HG03280 (cell line): ENCODE data around the gene AP1B1.

Experiments used
- ATAC-seq: cut with Tn5 transposase; IDR thresholded peaks from one replicate; pipeline ENCODE4 v1.9.1; 2021; ENCODE audit warnings: mild to moderate bottlenecking, moderate library complexity; ENCODE audit not compliant: unreplicated experiment

AP1B1 gene

GRCh38 chr22:29334696-29335344, 53.5 kb downstream of the AP1B1 start:
- ATAC-seq: no peak

DNA sequence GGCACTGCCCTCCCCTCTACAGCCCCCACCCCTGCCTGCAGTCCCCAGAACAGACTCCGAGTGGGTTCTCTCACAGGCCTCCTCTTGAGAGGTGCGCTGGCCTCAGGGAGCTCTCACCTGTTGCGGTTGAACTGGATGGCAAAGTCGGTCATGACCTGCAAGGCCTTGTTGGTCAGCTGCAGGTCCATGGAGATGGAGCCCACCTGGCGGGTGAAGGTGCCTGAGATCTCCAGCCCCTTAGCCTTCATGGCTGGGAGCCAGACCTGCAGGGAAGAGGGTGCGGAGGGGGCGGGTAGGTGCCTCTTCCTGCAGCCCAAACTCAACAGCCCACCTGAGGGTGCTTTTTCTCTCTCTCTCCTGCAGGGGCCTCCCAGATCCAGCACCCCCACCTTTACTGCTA, 54.2 kb downstream of the AP1B1 start:
- ATAC-seq: no peak

GRCh38 chr22:29332886-29333496, 55.4 kb downstream of the AP1B1 start:
- no peak for ATAC-seq

- ATAC-seq: no peak
These were observed 56.6 kb downstream of the AP1B1 start for GRCh38 chr22:29331658-29332300.

- ATAC-seq: no peak
These were observed 57.2 kb downstream of the AP1B1 start for GRCh38 chr22:29331213-29331612.

GRCh38 chr22:29330753-29331152, 57.6 kb downstream of the AP1B1 start:
- no peak for ATAC-seq

DNA sequence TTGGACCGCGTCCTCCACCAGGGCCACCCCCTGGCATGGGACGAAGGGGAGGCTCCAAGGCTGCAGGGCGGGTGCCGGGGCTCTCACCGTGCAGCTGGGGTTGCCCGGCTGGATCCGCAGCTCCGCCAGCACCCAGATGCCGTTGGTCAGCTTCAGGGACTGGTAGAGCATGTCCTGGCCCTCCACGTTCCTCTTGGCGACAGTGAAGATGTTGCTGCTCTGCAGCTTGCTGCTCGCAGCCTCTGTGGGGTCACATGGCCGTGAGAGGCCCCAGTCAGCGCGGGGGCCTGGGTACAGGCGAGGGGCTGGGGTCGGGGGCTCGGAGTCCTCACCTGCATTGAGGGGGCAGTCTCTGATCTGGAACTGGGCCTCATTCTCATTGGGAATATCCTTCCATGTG, 58.1 kb downstream of the AP1B1 start:
- no peak for ATAC-seq

- no peak for ATAC-seq
These were observed 58.8 kb downstream of the AP1B1 start for GRCh38 chr22:29329581-29329980.

DNA sequence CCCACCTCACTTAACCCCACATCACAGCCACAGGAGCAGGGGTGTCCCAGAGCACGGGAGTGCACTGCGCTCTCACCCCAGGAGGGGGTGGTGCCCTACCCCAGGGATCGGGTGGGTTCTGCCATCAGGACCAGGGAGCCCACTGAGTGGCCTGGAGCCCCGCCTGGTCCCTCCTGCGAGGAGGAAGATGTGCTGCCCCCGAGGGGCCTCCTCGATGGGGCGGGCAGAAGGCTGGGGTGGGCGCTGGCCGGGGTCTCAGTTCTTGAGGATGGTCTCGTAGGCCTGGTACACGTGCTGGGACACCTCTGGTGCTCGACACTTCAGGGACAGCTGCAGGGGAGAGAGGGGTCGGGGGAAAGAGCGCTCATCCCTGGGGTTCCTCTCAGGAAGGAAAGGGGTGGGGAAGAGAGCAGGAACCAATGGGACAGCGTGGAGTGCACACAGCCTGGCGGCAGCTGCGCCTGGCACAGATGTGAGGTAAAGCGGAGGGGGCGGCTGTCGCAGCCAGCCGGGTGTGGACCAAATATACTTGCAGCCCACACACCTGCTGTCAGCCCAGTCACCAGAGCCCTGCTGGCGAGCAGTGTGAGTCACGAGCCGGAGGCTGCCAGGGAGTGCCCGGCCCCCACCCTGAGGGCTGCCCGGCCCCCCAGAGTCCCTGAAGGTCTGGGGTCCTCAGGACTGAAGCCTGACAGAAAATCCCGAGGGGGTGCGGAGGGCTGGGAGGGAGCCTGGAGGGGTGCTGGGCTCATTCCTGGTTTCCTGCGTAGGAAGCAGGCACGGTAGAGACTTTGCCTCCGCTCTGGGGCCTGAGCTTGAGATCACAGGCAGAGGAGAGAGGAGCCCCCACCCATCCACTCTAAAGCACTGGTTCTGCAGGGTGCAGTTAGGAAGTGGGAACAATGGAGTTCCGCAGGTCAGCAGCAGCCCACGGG, 59.5 kb downstream of the AP1B1 start:
- no peak for ATAC-seq

GRCh38 chr22:29328055-29328454, 60.3 kb downstream of the AP1B1 start:
- no peak for ATAC-seq

GRCh38 chr22:29327089-29327764, 61.1 kb downstream of the AP1B1 start:
- ATAC-seq: no peak

DNA sequence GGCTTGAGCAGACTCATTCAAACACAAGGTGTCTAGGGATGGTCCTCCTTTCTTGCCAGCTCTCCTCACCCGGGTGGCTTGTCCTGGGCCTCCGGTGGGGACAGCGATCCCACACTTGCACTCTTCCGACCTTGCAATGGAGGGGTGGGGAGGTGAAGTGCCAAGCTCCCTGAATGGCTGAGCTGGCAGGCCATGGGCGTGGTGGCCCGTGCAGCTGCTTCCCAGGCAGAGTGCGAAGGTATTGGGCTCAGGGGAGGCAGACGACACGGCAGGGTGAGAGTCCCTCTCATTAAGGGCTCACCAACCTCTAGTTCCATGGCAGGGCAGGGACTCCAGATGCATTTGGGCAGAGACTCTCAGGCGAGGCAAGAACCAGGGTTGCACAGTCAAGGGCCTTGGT, 61.9 kb downstream of the AP1B1 start:
- no peak for ATAC-seq

GRCh38 chr22:29325785-29326315, 62.5 kb downstream of the AP1B1 start:
- ATAC-seq: no peak

- ATAC-seq: no peak
These were observed 63.0 kb downstream of the AP1B1 start for GRCh38 chr22:29325356-29325755.

DNA sequence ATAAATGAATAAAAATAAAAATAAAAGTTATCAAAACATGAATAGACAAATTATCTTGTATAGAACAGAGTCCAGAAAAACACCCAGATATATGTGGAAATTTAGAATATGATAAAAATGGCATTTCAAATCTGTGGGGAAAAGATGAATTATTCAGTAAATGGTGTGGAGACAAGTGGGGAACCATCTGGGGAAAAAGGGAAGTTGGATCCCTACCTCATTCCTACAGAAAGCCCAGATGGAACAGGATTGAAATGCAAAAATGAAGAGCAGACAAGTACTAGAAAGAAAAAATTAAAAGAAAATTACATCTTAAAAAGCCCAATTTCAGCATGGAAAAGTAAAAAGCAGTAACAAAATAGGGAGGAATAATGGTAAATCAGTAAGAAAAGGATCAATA, 64.7 kb downstream of the AP1B1 start:
- ATAC-seq: no peak

DNA sequence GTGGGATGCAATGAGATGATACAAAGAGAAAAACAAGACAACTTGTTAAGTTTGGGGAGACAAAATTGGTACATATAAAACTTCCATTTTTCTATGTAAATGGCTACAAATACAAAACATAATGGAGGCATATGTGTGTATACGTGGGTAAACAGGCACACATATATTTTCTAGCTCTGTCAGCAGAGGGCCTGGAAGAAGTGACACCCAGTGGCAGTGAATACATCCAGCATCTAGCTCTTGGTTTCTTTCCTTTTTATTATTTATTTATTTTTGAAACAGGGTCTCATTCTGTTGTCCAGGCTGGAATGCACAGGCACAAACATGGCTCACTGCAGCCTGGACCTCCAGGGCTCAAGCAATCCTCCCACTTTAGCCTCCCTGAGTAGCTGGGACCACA, 67.8 kb downstream of the AP1B1 start:
- no peak for ATAC-seq

DNA sequence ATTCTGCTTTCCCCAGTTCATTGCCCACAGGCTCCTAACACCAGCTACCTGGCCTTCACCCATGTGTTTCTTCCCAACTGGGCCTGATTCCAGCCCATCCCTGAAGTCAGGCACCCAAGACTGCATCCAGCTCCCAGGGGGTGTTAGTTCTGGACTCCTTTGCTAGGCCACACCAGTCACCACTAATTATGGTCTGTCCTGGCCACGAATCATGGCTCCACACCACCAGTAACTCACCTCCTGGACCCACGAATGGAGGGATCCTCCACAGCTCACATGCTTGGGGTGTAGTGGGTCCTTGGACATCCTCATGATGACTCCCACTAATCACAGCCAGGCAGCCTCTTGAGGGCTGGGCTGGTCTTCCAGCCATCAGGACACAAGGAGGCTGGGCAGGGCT, 69.3 kb downstream of the AP1B1 start:
- ATAC-seq: no peak

- no peak for ATAC-seq
These were observed 70.4 kb downstream of the AP1B1 start for GRCh38 chr22:29317827-29318454.

DNA sequence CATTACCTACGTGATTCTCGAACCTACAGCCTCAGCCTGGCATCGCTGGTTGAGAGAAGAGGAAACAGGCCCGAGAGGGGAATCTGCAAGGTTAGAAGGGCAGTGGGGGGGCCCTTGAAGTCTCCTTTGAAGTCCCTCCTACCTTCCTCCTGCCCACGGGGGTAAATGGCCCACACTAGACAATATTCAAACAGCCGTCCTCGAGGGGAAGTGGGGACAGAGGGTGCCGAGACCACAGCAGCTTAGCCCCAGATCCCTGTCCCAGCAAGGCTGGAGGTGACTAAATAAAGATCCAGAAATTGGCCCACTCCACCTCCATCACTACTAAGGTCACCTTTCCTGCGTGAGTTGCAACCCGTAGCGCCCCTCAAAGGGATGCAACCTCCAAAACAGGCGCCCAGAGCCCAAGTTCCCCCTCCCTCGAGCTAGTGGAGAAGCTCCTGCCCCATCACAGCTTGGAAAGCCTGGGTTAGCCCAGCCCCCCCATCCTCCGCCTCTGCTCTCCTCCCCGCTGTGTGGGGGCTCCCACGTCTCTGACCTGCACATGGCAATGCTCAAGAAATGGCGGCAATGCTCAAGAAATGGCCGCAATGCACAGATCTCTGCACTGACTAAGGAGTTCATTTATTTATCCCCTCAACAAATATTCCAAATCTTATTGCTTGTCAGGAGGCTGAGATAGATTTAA, 72.1 kb downstream of the AP1B1 start:
- ATAC-seq: no peak
